PC-9 (cell line): ENCODE data around the gene TGM6. TPM values are rescaled to one million over a fixed set of nuclear protein-coding genes. Genes with fewer than 3 reads are reported as not detected.

Source experiments
- BruUV-seq: library from RNA; stranded (reverse); fragments of 400-500 nt; replicated peaks from 2 replicates; lab custom pipeline; 2021; lab: Mats Ljungman, UMichigan
- CTCF ChIA-PET: fragments of 300-600 bp; sonication (Branson Sonifier 250); formaldehyde crosslinking; loops from one replicate; lab custom pipeline; 2022; ENCODE audit warnings: antibody characterized with exemption; lab: Charles Lee
- POLR2A ChIA-PET: fragments of 300-600 bp; sonication (Branson Sonifier 250); formaldehyde crosslinking; loops from one replicate; lab custom pipeline; 2022; ENCODE audit warnings: antibody characterized with exemption; ENCODE audit not compliant: unreplicated experiment; lab: Charles Lee
- DNase-seq, 2 experiments: peaks; one replicate each; pipeline versions ENCODE4 v3.0.0 to v3.0.0-alpha.2; 2015 to 2022; ENCODE audit warnings: mixed read lengths in 1 of 2
- H2AFZ ChIP-seq: fragments of 200-600 bp; sonication (generic); 2 replicates; pipeline ENCODE4 v1.8.1; 2017; ENCODE audit warnings: antibody characterized with exemption
- H3F3A ChIP-seq: fragments of 200-600 bp; sonication (generic); 2 replicates; pipeline ENCODE4 v1.8.1; 2017; ENCODE audit warnings: antibody characterized with exemption, mild to moderate bottlenecking, low read depth; ENCODE audit not compliant: insufficient read depth
- H3K27ac ChIP-seq: fragments of 200-600 bp; sonication (generic); 2 replicates; pipeline ENCODE4 v1.6.1; 2016; ENCODE audit warnings: mixed run types
- H3K27me3 ChIP-seq: fragments of 200-600 bp; sonication (generic); 2 replicates; pipeline ENCODE4 v1.6.1; 2016; ENCODE audit warnings: low read depth, mixed run types; ENCODE audit not compliant: insufficient read depth
- H3K36me3 ChIP-seq: fragments of 200-600 bp; sonication (generic); 2 replicates; pipeline ENCODE4 v1.6.1; 2016; ENCODE audit warnings: low read depth, mixed run types
- H3K4me1 ChIP-seq: fragments of 200-600 bp; sonication (generic); replicated peaks from 2 replicates; pipeline ENCODE4 v1.6.1; 2016; ENCODE audit warnings: mixed run types; ENCODE audit not compliant: insufficient read depth
- H3K4me2 ChIP-seq: fragments of 200-600 bp; sonication (generic); 2 replicates; pipeline ENCODE4 v1.6.1; 2017; ENCODE audit warnings: mixed run types
- H3K4me3 ChIP-seq: fragments of 200-600 bp; sonication (generic); 2 replicates; pipeline ENCODE4 v1.6.1; 2016; ENCODE audit warnings: mixed run types
- H3K79me2 ChIP-seq: fragments of 200-600 bp; sonication (generic); 2 replicates; pipeline ENCODE4 v1.6.1; 2017; ENCODE audit warnings: low read depth, mixed run types
- H3K9me2 ChIP-seq: fragments of 200-600 bp; sonication (generic); 2 replicates; pipeline ENCODE4 v1.8.1; 2017; ENCODE audit warnings: mild to moderate bottlenecking; ENCODE audit not compliant: insufficient read depth
- H3K9me3 ChIP-seq: fragments of 200-600 bp; sonication (generic); 2 replicates; pipeline ENCODE4 v1.8.1; 2016; ENCODE audit warnings: low read depth; ENCODE audit not compliant: insufficient read depth
- H4K20me1 ChIP-seq: fragments of 200-600 bp; sonication (generic); 2 replicates; pipeline ENCODE4 v1.8.1; 2017; ENCODE audit not compliant: insufficient read depth
- CTCF ChIP-seq: fragments of 200-600 bp; sonication (generic); conservative IDR thresholded peaks from 2 replicates; pipeline ENCODE4 v1.6.1; 2017; ENCODE audit warnings: mixed run types, antibody characterized with exemption, mild to moderate bottlenecking, moderate library complexity
- EZH2 ChIP-seq: fragments of 200-600 bp; sonication (generic); IDR thresholded peaks from 2 replicates; pipeline ENCODE4 v1.8.0; 2017; ENCODE audit warnings: antibody characterized with exemption, low read depth
- intact Hi-C: fragments of 100-400 bp; cut with micrococcal nuclease; formaldehyde crosslinking; loops from one replicate; pipeline ENCODE4 v1.10.0; 2022; ENCODE audit not compliant: unreplicated experiment
- total RNA-seq: library from RNA; stranded (reverse); gene quantifications from 2 replicates; pipeline ENCODE4 v1.2.3, GENCODE V29; 2021

Gene TGM6
- total RNA-seq, 1 experiment from 2014 or later: not detected

GRCh38 chr20:2458919-2459499, 78.3 kb downstream of the TGM6 start:
- Histone ChIP-seq H3F3A (peaks cover 59% of the 10 kb centered on the region), H2AFZ (no peak overlapping the region), H3K27me3 (no peaks in the 10 kb centered on the region), H3K4me3 (no peak overlapping the region), H4K20me1 (peaks cover 7% of the 10 kb centered on the region), H3K27ac (no peak overlapping the region), H3K9me3 (no peaks in the 10 kb centered on the region; the same call in 1 of the 2 replicates), H3K79me2 (no peaks in the 10 kb centered on the region), H3K4me1 (no peaks in the 10 kb centered on the region), H3K36me3 (peaks cover 43% of the 10 kb centered on the region), H3K4me2 (no peak overlapping the region), H3K9me2 (no peaks in the 10 kb centered on the region)
- BruUV-seq: no TSS peak
- DNase-seq: no peak
- ChIA-PET CTCF (no interaction called here), POLR2A (no interaction called here)
- intact Hi-C loops: no loop called here
- TF ChIP-seq CTCF: no peak
- TF ChIP-seq EZH2: no peak

- no peak for TF ChIP-seq EZH2
- TF ChIP-seq CTCF: no peak
- Histone ChIP-seq H3K27me3 (no peaks in the 10 kb centered on the region), H3K9me3 (no peaks in the 10 kb centered on the region; the same call in 1 of the 2 replicates), H3F3A (peaks cover 69% of the 10 kb centered on the region), H3K4me2 (no peak overlapping the region), H3K27ac (no peak overlapping the region), H3K9me2 (no peaks in the 10 kb centered on the region), H4K20me1 (peaks cover 7% of the 10 kb centered on the region), H3K79me2 (no peaks in the 10 kb centered on the region), H3K4me3 (no peak overlapping the region), H3K4me1 (no peaks in the 10 kb centered on the region), H2AFZ (no peak overlapping the region), H3K36me3 (peaks cover 54% of the 10 kb centered on the region)
- ChIA-PET CTCF (interaction anchor here (0.6 kb wide), 1 partner anchor 478 kb away, joined by 3 read pairs; no protein-coding TSS in a partner anchor), POLR2A (interaction anchor here (0.6 kb wide), 1 partner anchor 9 kb away, joined by 3 read pairs; no protein-coding TSS in a partner anchor)
- DNase-seq: no peak
- intact Hi-C loops: no loop called here
- BruUV-seq: no TSS peak
Measured at GRCh38 chr20:2459981-2460751, 79.5 kb downstream of the TGM6 start.

DNA sequence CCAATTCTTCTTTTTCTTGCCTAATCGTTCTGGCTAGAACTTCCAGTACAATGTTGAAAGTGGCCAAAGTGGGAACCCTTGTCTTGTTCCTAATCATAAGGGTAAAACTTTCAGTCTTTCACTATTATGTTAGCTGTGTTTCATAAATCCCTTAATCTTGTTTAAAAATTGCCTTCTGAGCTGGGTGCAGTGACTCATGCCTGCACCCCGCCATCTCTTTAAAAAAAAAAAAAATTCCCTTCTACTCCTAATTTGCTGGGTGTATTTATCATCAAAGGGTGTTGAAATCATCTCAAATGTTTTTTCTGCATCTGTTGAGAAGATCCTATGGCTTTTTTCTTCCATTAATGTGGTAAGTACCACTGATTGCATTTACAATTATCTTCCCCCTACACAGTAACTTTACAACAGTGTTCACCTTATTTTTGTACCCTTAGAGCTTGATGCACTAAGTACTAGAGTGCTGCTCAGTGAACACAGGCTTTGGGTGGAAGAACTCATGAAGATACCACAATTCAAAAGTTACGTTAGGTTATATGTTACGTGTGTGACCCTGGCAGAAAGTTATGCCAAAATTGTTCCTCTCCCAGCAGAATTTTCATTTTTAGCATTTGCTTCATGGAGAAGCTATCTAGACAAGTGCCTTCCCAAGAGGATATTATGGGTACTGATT, 80.2 kb downstream of the TGM6 start:
- Histone ChIP-seq H3K79me2 (peaks cover 3% of the 10 kb centered on the region), H2AFZ (no peak overlapping the region), H4K20me1 (peaks cover 13% of the 10 kb centered on the region), H3K27me3 (no peaks in the 10 kb centered on the region), H3K9me2 (no peaks in the 10 kb centered on the region), H3K27ac (no peak overlapping the region), H3K4me3 (no peak overlapping the region), H3K9me3 (no peaks in the 10 kb centered on the region; the same call in 1 of the 2 replicates), H3K4me1 (no peaks in the 10 kb centered on the region), H3F3A (peaks cover 76% of the 10 kb centered on the region), H3K36me3 (peaks cover 58% of the 10 kb centered on the region), H3K4me2 (no peak overlapping the region)
- TF ChIP-seq EZH2 (no peak), CTCF (no peak)
- no peak for DNase-seq
- no TSS peak for BruUV-seq
- CTCF ChIA-PET: no interaction called here
- POLR2A ChIA-PET: no interaction called here
- intact Hi-C loops: no loop called here
